Fibroblast of skin of abdomen (primary cell): ENCODE measurements around the gene PPIP5K2.
A peak's percentile ranks its signal among the peaks of the same experiment; 100 is the strongest.

Source experiments
- DNase-seq: peaks from one replicate; pipeline ENCODE4 v3.0.0-alpha.2; 2013

PPIP5K2 gene

DNA sequence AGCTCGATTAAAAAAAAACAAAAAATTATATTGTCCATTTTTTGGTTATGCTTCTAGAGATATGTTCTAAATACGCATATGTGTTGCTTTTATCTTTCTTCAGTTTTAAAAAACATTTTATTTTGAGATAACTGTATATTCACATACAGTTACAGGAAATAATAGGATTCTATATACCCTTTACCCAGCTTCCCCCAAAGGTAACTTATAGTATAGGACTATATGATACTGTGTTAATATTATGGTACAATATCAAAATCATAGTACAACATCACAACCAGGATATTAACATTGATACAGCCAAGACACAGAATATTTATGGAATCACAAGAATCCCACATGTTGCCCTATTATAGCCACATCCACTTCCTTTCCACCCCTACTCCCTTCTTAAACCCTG, 129.0 kb downstream of the PPIP5K2 start:
- DNase-seq: no peak

- peak; percentile 22 for DNase-seq
These were observed 134.8 kb downstream of the PPIP5K2 start for GRCh38 chr5:103254921-103255320.

DNA sequence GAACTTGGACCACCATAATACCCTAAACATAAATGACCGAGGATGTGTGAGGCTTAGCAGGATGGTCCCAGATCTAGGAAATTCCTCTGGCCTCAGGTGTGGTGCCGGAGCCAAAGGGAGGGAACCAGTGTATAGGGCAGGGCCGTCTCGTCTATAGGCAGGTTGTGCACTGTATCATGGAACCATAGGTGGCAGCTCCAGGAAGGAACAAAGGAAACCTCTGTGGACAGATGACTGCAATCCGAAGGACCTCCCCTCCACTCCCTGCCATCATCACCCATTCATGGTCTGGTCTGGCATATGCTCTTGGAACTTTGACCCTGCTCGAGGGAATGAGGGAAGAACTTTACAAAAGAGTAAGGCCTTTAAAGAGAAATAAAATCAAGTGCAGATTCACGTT, 135.6 kb downstream of the PPIP5K2 start:
- no peak for DNase-seq

GRCh38 chr5:103256178-103256577, 136.1 kb downstream of the PPIP5K2 start:
- no peak for DNase-seq

DNA sequence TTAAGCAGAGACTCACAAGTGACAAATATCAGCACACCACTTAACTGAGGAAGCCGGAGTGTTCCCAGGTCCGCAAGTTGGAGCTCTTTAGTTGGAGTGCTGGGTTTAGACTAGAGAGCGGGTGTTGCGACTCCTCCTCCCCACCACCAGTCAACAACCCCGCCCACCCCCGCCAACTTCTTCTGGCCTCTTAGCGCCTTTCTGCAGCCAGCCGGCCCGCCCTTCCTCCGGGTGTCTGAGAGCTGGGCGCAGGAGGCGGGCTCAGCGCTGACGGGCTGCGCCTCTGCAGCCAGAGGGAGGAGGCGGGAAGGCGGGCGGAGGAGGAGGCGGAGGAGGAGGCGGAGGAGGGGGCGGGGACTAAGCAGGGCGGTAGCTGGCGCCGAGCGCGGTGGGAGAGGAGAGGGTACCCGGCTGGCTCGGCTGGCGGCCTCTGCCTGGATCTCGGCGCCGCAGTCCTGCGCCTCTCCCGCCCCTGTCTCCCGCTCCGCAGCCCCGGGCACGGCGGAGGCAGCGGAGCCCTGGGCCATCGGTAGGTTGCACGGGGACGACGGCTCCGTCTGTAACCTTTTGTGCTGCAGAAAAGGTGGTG, 138.4 kb downstream of the PPIP5K2 start, which contains the start of gene MACIR:
MACIR (plus strand) TSS at position 396 of the 589 bp plus-strand sequence. CDS start 17,157 bp downstream, outside the sequence.
- DNase-seq: peak; percentile 98

GRCh38 chr5:103258957-103259704, 139.0 kb downstream of the PPIP5K2 start:
- DNase-seq: peak; percentile 32

DNA sequence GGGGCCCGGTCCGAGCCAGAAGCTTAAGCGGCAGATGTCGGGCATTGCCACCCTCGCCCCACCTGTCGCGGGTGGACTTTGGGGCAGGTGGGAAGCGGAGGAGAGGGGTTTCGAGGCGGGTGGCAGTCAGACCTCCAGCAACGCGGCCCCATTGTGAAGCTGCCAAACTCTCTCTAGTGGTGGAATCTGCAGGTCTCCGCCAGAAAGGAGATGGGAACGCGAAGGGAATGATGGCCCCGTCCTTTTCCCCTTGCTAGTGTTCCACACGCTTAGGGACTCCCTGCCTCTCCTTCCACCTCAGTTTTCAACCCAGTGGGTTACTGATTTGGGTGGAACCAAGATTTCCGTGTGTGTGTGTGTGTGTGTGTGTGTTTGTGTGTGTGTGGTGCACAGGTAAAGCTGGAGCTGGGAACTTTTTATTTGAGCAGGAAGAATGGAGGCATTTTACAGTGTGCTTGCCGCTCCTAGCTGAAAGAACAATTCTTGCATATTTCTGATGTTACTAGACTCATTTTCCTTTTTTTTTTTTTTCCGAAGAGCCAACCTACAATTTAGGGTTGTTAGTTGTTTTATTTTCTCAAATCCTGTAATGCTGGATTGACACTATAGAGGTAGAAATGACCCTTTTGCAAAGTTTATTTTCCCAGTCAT, 139.7 kb downstream of the PPIP5K2 start:
- peak; percentile 29 for DNase-seq

GRCh38 chr5:103260951-103261350, 140.8 kb downstream of the PPIP5K2 start:
- DNase-seq: no peak
